CD4-positive, CD25-positive, alpha-beta regulatory T cell (primary cell): ENCODE data around the gene AHI1. TPM values are rescaled to one million over a fixed set of nuclear protein-coding genes. Genes with fewer than 3 reads are reported as not detected.

Experiments used
- ATAC-seq, 2 donors: fragments of 150-1000 bp; cut with Tn5 transposase; one replicate each; pipeline ENCODE4 v1.10.0; 2021; ENCODE audit warnings: low read depth in 2 of 2, moderate number of reproducible peaks in 2 of 2, moderate library complexity in 1 of 2
- DNase-seq, 3 donors: peaks; one replicate each; pipeline versions ENCODE4 v3.0.0 to v3.0.0-alpha.2; 2012 to 2022; ENCODE audit warnings: mixed read lengths in 1 of 3
- H3K27ac ChIP-seq: one replicate; pipeline ENCODE4 v1.7.0; 2013; ENCODE audit warnings: mild to moderate bottlenecking, low read length; ENCODE audit not compliant: insufficient read depth, poor library complexity, severe bottlenecking
- H3K27me3 ChIP-seq: one replicate; pipeline ENCODE4 v1.7.0; 2013; ENCODE audit warnings: low read length; ENCODE audit not compliant: control insufficient read depth, insufficient read depth
- H3K36me3 ChIP-seq: one replicate; pipeline ENCODE4 v1.7.0; 2013; ENCODE audit warnings: mild to moderate bottlenecking, low read length, moderate library complexity; ENCODE audit not compliant: control insufficient read depth, insufficient read depth
- H3K4me1 ChIP-seq: 2 replicates; pipeline ENCODE4 v1.7.0; 2013; ENCODE audit warnings: mild to moderate bottlenecking, low read length; ENCODE audit not compliant: insufficient read depth, control insufficient read depth, poor library complexity, severe bottlenecking
- H3K4me3 ChIP-seq: one replicate; pipeline ENCODE4 v1.7.0; 2013; ENCODE audit warnings: low read depth, mild to moderate bottlenecking, low read length, moderate library complexity
- H3K9me3 ChIP-seq, 2 experiments: 1 replicate in 1 of 2; 2 replicates in 1 of 2; pipeline ENCODE4 v1.7.0; 2013; ENCODE audit warnings: low read length in 2 of 2, mild to moderate bottlenecking in 1 of 2, moderate library complexity in 1 of 2; ENCODE audit not compliant: control insufficient read depth in 2 of 2
- H3K27ac Mint-ChIP-seq, 3 donors: one replicate each; pipeline ENCODE4 v1.8.0; 2020 to 2022; ENCODE audit warnings: mild to moderate bottlenecking in 3 of 3, mixed read lengths in 3 of 3, moderate library complexity in 2 of 3
- H3K27me3 Mint-ChIP-seq: one replicate; pipeline ENCODE4 v1.8.0; 2022; ENCODE audit warnings: mild to moderate bottlenecking, mixed read lengths
- H3K36me3 Mint-ChIP-seq: one replicate; pipeline ENCODE4 v1.8.0; 2020; ENCODE audit warnings: mixed read lengths
- H3K4me1 Mint-ChIP-seq, 4 donors: one replicate each; pipeline ENCODE4 v1.8.0; 2020 to 2022; ENCODE audit warnings: mixed read lengths in 4 of 4, mild to moderate bottlenecking in 1 of 4
- H3K4me3 Mint-ChIP-seq, 4 donors: one replicate each; pipeline ENCODE4 v1.8.0; 2020 to 2022; ENCODE audit warnings: mild to moderate bottlenecking in 4 of 4, mixed read lengths in 4 of 4, moderate library complexity in 3 of 4
- H3K9me3 Mint-ChIP-seq, 7 donors: one replicate each; pipeline ENCODE4 v1.8.0; 2020 to 2022; ENCODE audit warnings: mixed read lengths in 7 of 7, mild to moderate bottlenecking in 3 of 7, moderate library complexity in 2 of 7
- polyA plus RNA-seq, 4 donors: library from polyadenylated mRNA; unstranded; fragments of 300-500 nt; fragmentation: Illumina TruSeq; gene quantifications; one replicate each; pipeline ENCODE4 v1.2.3, GENCODE V29; 2021
- total RNA-seq: library from RNA; stranded (reverse); gene quantifications from one replicate; pipeline ENCODE4 v1.2.3, GENCODE V29; 2022

The AHI1 gene
- total and polyA plus RNA-seq, 5 donors from 2014 or later: 1.3 to 12.9 (median 2.2) TPM

DNA sequence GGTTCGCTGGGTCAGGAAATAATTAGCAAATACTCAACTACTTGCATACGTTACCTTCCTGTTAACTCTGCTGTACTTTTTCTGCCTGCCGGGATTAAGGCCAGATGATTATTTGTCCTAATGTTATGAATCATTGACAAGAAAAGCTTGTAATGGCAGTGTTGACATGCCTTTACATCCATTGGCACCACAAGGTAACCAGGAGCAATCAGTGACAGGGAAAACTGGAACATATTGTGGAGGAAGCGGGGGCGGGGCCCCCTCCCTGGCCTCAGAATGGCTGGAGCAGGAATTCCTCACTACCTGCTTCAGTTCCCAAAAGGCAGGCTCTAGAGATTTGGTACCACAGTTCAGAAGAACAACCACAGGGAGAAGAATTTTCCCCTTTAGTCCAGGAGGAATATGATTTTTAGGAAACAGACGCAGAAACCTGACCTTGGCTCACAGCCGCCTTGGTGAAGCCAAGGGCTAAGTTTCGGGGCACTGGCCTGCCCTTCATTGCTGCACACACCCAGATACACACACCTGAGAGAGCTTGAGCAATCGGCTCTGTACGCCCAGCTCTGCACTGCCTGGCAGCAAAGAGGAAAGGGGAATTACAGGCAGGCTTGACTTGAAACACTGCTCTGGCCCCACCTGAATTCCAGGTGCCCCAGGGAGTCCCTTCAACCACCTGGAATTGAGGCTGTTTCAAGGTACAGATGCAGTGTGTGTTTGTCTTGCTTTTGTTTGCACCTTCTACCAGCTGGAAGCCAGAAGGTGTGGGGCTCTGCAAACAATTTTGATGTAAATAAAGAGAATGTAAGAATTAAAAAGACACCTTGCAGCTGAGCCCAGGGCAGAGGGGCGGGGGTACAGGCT is 226.6 kb downstream of the AHI1 start:
- Histone ChIP-seq H3K4me1 (no peaks in the 10 kb centered on the region), H3K9me3 (no peaks in the 10 kb centered on the region), H3K36me3 (no peaks in the 10 kb centered on the region), H3K27ac (no peak overlapping the region), H3K4me3 (no peak overlapping the region), H3K27me3 (peaks cover 7% of the 10 kb centered on the region)
- no peak overlapping the region for H3K4me3 Mint-ChIP-seq
- peaks cover 0 to 1% (median 0%) of the 10 kb centered on the region in 7 donors for H3K9me3 Mint-ChIP-seq
- H3K36me3 Mint-ChIP-seq: no peaks in the 10 kb centered on the region
- ATAC-seq (no peak), DNase-seq (no peak)
- H3K27ac Mint-ChIP-seq: peak overlapping the region in 1 of 3 donors; percentile 6
- no peaks in the 10 kb centered on the region for H3K4me1 Mint-ChIP-seq
- H3K27me3 Mint-ChIP-seq: peaks cover 7% of the 10 kb centered on the region

DNA sequence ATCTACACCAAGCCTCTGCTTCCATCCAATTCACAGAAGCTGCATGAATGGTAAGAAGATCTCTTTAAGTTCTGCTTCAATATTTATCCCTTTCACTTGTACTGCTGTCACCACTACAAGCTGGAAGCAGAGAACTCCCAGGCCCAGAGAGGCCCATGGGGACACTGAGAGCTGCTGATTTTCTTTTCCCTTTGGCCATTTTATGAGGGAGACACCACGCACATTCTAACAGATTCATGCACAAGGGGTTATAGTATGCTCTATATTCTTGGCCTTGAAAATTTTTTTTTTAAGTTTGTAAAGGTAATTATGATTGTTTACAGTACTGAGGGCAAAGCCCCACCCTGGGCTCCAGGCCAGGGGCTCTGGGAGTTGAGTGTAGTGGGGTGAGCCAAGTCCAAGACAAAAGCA is 228.1 kb downstream of the AHI1 start:
- DNase-seq (no peak), ATAC-seq (no peak)
- H3K27ac Mint-ChIP-seq: peak overlapping the region in 1 of 3 donors; percentile 32
- H3K4me1 ChIP-seq: no peaks in the 10 kb centered on the region
- H3K27ac ChIP-seq: no peak overlapping the region
- no peaks in the 10 kb centered on the region for H3K36me3 Mint-ChIP-seq
- H3K36me3 ChIP-seq: no peaks in the 10 kb centered on the region
- peaks cover 2% of the 10 kb centered on the region for H3K27me3 Mint-ChIP-seq
- no peak overlapping the region for H3K4me3 ChIP-seq
- no peaks in the 10 kb centered on the region for H3K9me3 Mint-ChIP-seq
- H3K4me3 Mint-ChIP-seq: no peak overlapping the region
- H3K9me3 ChIP-seq: no peaks in the 10 kb centered on the region
- no peaks in the 10 kb centered on the region for H3K4me1 Mint-ChIP-seq
- no peaks in the 10 kb centered on the region for H3K27me3 ChIP-seq

DNA sequence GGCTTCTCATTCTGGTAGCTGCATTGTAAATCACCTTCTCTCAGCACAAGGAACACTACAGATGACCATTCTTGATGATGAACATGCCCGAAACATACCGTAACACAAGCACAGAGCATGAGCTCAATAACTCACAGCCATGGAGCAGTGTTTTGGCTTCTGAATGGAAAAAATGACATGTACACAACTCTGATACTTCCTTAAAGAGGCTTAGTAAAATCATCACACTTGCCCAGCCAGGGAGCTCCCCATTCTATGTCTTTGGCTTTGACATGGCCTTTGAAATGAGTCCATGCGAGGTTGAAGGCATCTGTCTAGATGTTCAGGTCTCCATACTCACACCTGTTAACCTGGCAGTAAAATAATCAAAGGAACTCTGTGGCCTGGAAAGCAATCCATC is 228.8 kb downstream of the AHI1 start:
- no peak overlapping the region for H3K4me3 ChIP-seq
- no peaks in the 10 kb centered on the region for H3K27me3 Mint-ChIP-seq

DNA sequence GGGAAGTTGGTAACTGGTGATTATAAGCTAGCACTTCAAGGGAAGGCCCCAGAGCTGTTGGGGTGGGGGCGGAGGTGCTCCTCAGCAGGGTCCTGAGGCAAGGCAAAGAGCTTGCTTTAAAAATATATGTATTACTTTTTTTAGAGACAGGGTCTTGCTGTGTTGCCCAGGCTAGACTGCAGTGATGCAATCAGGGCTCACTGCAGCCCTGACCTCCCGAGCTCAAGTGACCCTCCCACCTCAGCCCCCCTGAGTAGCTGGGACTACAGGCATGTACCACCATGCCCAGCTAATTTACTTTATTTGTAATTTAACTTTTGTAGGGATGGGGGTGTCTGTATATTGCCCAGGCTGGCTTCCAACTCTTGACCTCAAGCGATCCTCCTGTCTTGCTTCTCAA is 229.3 kb downstream of the AHI1 start:
- no peak overlapping the region for H3K27ac Mint-ChIP-seq
- H3K9me3 Mint-ChIP-seq: no peaks in the 10 kb centered on the region
- Histone ChIP-seq H3K27me3 (no peaks in the 10 kb centered on the region), H3K4me1 (no peaks in the 10 kb centered on the region), H3K4me3 (no peak overlapping the region), H3K9me3 (no peaks in the 10 kb centered on the region), H3K27ac (no peak overlapping the region), H3K36me3 (no peaks in the 10 kb centered on the region)
- ATAC-seq (no peak), DNase-seq (no peak)
- no peak overlapping the region for H3K4me3 Mint-ChIP-seq
- H3K36me3 Mint-ChIP-seq: no peaks in the 10 kb centered on the region
- no peaks in the 10 kb centered on the region for H3K27me3 Mint-ChIP-seq
- H3K4me1 Mint-ChIP-seq: no peaks in the 10 kb centered on the region

More for the DNA sequence above, 228.8 kb downstream of the AHI1 start:
- Mint-ChIP-seq H3K36me3 (no peaks in the 10 kb centered on the region), H3K9me3 (no peaks in the 10 kb centered on the region), H3K4me3 (no peak overlapping the region), H3K27ac (no peak overlapping the region), H3K4me1 (no peaks in the 10 kb centered on the region)
- H3K27ac ChIP-seq: no peak overlapping the region
- H3K9me3 ChIP-seq: no peaks in the 10 kb centered on the region
- DNase-seq: no peak
- H3K36me3 ChIP-seq: no peaks in the 10 kb centered on the region
- no peak for ATAC-seq
- no peaks in the 10 kb centered on the region for H3K27me3 ChIP-seq
- no peaks in the 10 kb centered on the region for H3K4me1 ChIP-seq

DNA sequence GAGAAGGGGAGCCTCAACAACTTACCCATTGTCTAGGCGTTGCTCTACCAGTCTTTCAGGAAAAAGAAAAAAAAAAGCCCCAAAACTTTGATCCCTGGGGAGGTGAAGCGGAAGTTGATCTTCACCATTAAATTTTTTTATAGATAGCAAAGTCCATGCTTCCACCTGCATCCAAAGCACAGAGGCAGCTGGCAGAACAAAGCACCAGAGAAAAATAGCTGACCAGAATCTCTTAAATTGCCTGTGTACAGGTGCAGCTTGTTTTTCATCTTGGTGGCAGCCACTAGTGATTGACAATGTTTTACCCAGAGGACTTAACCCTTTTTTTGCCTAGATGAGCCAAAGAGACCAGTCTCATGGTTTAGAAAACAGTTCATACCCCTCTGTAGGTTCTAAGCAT is 230.5 kb downstream of the AHI1 start:
- no peak overlapping the region for H3K27ac ChIP-seq
- H3K4me3 Mint-ChIP-seq: no peak overlapping the region
- no peaks in the 10 kb centered on the region for H3K9me3 ChIP-seq
- H3K4me1 ChIP-seq: no peaks in the 10 kb centered on the region
- H3K4me3 ChIP-seq: no peak overlapping the region
- ATAC-seq: no peak
- H3K27me3 Mint-ChIP-seq: no peaks in the 10 kb centered on the region
- H3K36me3 Mint-ChIP-seq: no peaks in the 10 kb centered on the region
- no peaks in the 10 kb centered on the region for H3K27me3 ChIP-seq
- no peak for DNase-seq
- no peak overlapping the region for H3K27ac Mint-ChIP-seq
- H3K4me1 Mint-ChIP-seq: no peaks in the 10 kb centered on the region
- no peaks in the 10 kb centered on the region for H3K36me3 ChIP-seq
- no peaks in the 10 kb centered on the region for H3K9me3 Mint-ChIP-seq

DNA sequence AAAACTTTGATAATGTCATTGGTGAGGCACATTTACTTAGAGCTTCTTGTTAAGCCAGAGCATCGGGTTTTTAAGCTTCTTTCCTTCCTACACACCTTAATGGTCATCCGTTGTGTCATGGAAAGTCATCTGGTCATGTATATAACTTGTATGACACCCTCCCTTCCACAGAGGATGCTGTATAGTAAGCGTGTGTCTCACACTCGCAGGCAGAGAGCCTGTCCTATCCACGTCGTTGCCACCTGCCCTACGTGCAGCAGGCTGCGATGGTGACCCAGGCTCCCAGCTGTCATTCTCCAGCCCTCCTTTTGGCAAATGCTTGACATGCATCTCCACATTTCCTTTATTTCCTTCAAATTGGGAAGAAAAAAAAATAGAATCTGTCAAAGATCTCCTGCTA is 230.9 kb downstream of the AHI1 start:
- H3K27me3 ChIP-seq: no peaks in the 10 kb centered on the region

DNA sequence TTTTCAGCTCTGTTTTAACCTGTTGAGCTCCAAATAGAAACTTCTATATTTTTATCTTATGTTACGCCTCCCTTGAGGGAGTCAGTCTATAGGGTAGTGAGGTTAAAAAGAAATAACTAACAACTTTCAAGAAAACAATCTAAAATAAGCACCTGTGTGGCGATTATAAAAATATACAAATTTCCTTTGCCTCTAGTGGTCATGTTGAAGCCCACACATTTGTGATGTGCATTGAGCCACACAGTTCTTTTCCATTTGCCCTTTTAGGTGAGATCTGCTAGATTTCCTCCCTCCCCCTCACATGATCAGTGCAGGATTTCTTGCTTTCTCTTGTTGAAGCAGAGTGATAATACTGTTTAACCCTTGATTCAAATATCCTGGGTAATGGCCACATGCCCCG is 232.3 kb downstream of the AHI1 start:
- no peak for DNase-seq
- no peak overlapping the region for H3K27ac Mint-ChIP-seq
- no peaks in the 10 kb centered on the region for H3K36me3 ChIP-seq
- no peaks in the 10 kb centered on the region for H3K27me3 Mint-ChIP-seq
- H3K27me3 ChIP-seq: no peaks in the 10 kb centered on the region
- no peaks in the 10 kb centered on the region for H3K4me1 Mint-ChIP-seq
- no peak overlapping the region for H3K4me3 ChIP-seq
- no peaks in the 10 kb centered on the region for H3K9me3 Mint-ChIP-seq
- H3K27ac ChIP-seq: no peak overlapping the region
- ATAC-seq: no peak
- H3K36me3 Mint-ChIP-seq: no peaks in the 10 kb centered on the region
- no peaks in the 10 kb centered on the region for H3K4me1 ChIP-seq
- no peak overlapping the region for H3K4me3 Mint-ChIP-seq
- H3K9me3 ChIP-seq: no peaks in the 10 kb centered on the region

More for the DNA sequence above, 230.9 kb downstream of the AHI1 start:
- H3K4me3 ChIP-seq: no peak overlapping the region
- Mint-ChIP-seq H3K27me3 (no peaks in the 10 kb centered on the region), H3K36me3 (no peaks in the 10 kb centered on the region), H3K9me3 (no peaks in the 10 kb centered on the region), H3K4me1 (no peaks in the 10 kb centered on the region), H3K27ac (no peak overlapping the region), H3K4me3 (no peak overlapping the region)
- H3K36me3 ChIP-seq: no peaks in the 10 kb centered on the region
- DNase-seq: no peak
- ATAC-seq: no peak
- no peak overlapping the region for H3K27ac ChIP-seq
- no peaks in the 10 kb centered on the region for H3K9me3 ChIP-seq
- no peaks in the 10 kb centered on the region for H3K4me1 ChIP-seq
